Fibroblast of lung (primary cell): ENCODE data around the gene CALHM1.

Source experiments
- EZH2 ChIP-seq: IDR thresholded peaks from 2 replicates; pipeline ENCODE4 v1.5.1; 2012; ENCODE audit warnings: low read length, control low read depth, mild to moderate bottlenecking; ENCODE audit errors: missing control alignments
- TF ChIP-seq, protein P1 (sequence below), 2 donors: IDR thresholded peaks in 1 of 2; conservative IDR thresholded peaks in 1 of 2; 1 replicate in 1 of 2; 2 replicates in 1 of 2; pipeline ENCODE4 v1.5.1; 2011 to 2012; ENCODE audit warnings: low read length in 2 of 2, control low read depth in 1 of 2, inconsistent platforms in 1 of 2, low read depth in 1 of 2, mild to moderate bottlenecking in 1 of 2

DNA sequence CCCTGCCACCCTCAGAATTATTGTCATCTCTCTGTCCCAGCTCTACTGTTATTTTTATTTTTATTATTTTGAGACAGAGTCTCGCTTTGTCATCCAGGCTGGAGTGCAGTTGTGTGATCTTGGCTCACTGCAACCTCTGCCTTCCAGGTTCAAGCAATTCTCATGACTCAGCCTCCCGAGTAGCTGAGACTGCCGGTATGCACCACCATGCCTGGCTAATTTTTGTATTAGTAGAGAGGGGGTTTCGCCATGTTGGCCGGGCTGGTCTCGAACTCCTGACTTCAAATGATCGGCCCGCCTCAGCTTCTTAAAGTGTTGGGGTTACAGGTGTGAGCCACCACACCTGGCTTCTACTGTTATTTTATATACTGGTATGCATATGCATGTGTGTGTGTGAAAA is 17.5 kb downstream of the CALHM1 start:
- TF ChIP-seq, protein P1, sequence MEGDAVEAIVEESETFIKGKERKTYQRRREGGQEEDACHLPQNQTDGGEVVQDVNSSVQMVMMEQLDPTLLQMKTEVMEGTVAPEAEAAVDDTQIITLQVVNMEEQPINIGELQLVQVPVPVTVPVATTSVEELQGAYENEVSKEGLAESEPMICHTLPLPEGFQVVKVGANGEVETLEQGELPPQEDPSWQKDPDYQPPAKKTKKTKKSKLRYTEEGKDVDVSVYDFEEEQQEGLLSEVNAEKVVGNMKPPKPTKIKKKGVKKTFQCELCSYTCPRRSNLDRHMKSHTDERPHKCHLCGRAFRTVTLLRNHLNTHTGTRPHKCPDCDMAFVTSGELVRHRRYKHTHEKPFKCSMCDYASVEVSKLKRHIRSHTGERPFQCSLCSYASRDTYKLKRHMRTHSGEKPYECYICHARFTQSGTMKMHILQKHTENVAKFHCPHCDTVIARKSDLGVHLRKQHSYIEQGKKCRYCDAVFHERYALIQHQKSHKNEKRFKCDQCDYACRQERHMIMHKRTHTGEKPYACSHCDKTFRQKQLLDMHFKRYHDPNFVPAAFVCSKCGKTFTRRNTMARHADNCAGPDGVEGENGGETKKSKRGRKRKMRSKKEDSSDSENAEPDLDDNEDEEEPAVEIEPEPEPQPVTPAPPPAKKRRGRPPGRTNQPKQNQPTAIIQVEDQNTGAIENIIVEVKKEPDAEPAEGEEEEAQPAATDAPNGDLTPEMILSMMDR (conservative IDR thresholded peaks at IDR 0.05 in 1 of 2, IDR thresholded peaks at IDR 0.05 in 1 of 2; ENCODE audit: low read depth in 1 of 2, low read length in 2 of 2) = no peak
- TF ChIP-seq EZH2 = no peak
